ENCODE data around the gene TMEM245.

DNA sequence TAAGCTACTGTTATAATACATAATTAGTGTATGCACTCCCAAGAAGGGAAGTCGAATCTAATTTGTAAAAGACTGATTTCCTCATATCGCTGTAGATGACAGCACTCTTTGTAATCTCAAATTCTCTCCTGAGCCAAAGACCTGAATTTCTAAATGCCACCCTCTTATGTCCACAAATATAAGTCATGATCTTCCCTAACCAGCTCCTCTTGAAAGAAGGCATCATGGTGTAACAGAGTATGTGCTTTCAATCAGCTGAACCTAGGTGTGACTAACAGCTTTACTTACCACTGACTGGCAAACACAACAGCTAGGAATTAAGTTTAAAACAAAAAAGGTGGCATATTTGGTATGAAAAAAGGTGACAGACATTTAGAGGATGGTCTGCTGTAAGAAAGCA lies 72.5 kb downstream of the TMEM245 start:
- TF ChIP-seq, protein P1, sequence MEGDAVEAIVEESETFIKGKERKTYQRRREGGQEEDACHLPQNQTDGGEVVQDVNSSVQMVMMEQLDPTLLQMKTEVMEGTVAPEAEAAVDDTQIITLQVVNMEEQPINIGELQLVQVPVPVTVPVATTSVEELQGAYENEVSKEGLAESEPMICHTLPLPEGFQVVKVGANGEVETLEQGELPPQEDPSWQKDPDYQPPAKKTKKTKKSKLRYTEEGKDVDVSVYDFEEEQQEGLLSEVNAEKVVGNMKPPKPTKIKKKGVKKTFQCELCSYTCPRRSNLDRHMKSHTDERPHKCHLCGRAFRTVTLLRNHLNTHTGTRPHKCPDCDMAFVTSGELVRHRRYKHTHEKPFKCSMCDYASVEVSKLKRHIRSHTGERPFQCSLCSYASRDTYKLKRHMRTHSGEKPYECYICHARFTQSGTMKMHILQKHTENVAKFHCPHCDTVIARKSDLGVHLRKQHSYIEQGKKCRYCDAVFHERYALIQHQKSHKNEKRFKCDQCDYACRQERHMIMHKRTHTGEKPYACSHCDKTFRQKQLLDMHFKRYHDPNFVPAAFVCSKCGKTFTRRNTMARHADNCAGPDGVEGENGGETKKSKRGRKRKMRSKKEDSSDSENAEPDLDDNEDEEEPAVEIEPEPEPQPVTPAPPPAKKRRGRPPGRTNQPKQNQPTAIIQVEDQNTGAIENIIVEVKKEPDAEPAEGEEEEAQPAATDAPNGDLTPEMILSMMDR (IDR thresholded peaks at IDR 0.05) = no peak
- TF ChIP-seq, protein P2, sequence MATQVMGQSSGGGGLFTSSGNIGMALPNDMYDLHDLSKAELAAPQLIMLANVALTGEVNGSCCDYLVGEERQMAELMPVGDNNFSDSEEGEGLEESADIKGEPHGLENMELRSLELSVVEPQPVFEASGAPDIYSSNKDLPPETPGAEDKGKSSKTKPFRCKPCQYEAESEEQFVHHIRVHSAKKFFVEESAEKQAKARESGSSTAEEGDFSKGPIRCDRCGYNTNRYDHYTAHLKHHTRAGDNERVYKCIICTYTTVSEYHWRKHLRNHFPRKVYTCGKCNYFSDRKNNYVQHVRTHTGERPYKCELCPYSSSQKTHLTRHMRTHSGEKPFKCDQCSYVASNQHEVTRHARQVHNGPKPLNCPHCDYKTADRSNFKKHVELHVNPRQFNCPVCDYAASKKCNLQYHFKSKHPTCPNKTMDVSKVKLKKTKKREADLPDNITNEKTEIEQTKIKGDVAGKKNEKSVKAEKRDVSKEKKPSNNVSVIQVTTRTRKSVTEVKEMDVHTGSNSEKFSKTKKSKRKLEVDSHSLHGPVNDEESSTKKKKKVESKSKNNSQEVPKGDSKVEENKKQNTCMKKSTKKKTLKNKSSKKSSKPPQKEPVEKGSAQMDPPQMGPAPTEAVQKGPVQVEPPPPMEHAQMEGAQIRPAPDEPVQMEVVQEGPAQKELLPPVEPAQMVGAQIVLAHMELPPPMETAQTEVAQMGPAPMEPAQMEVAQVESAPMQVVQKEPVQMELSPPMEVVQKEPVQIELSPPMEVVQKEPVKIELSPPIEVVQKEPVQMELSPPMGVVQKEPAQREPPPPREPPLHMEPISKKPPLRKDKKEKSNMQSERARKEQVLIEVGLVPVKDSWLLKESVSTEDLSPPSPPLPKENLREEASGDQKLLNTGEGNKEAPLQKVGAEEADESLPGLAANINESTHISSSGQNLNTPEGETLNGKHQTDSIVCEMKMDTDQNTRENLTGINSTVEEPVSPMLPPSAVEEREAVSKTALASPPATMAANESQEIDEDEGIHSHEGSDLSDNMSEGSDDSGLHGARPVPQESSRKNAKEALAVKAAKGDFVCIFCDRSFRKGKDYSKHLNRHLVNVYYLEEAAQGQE (IDR thresholded peaks at IDR 0.05; ENCODE audit: insufficient read depth in 1 of 2, low read depth in 2 of 2, low read length in 1 of 2) = no peak
- no peak for TF ChIP-seq POLR2AphosphoS5 (IDR thresholded peaks at IDR 0.05; ENCODE audit: low read depth, low read length)

All from Panc1 (cell line).